Nephron (organoid): Measurements from ENCODE around the gene ZNF8.

Experiments
- H3K27ac Mint-ChIP-seq, 3 experiments: 2 replicates each; pipeline ENCODE4 v1.8.0; 2020; ENCODE audit warnings: mixed read lengths in 3 of 3, mild to moderate bottlenecking in 2 of 3, moderate library complexity in 1 of 3
- H3K27me3 Mint-ChIP-seq: 2 replicates; pipeline ENCODE4 v1.8.0; 2021; ENCODE audit warnings: low read depth, mild to moderate bottlenecking, moderate library complexity, mixed read lengths
- H3K36me3 Mint-ChIP-seq: 2 replicates; pipeline ENCODE4 v1.8.0; 2020; ENCODE audit warnings: low read depth, mixed read lengths
- H3K4me1 Mint-ChIP-seq: 2 replicates; pipeline ENCODE4 v1.8.0; 2020; ENCODE audit warnings: mixed read lengths
- H3K4me3 Mint-ChIP-seq, 3 experiments: 2 replicates each; pipeline ENCODE4 v1.8.0; 2020; ENCODE audit warnings: mild to moderate bottlenecking in 3 of 3, mixed read lengths in 3 of 3, moderate library complexity in 2 of 3
- H3K9me3 Mint-ChIP-seq: 2 replicates; pipeline ENCODE4 v1.8.0; 2020; ENCODE audit warnings: mixed read lengths
- CTCF ChIP-seq, 3 experiments: fragments of 200-600 bp; sonication (generic); IDR thresholded peaks; one replicate each; pipeline ENCODE4 v1.5.0; 2021; ENCODE audit warnings: antibody characterized with exemption in 3 of 3; ENCODE audit not compliant: unreplicated experiment in 3 of 3

ZNF8 gene

GRCh38 chr19:58325311-58326022 is 46.7 kb downstream of the ZNF8 start:
- H3K27ac Mint-ChIP-seq: no peak overlapping the region
- TF ChIP-seq CTCF (IDR thresholded peaks at IDR 0.05; ENCODE audit: unreplicated experiment in 3 of 3): no peak
- no peaks in the 10 kb centered on the region for H3K9me3 Mint-ChIP-seq
- no peaks in the 10 kb centered on the region for H3K27me3 Mint-ChIP-seq
- no peaks in the 10 kb centered on the region for H3K36me3 Mint-ChIP-seq
- peaks cover 4% of the 10 kb centered on the region for H3K4me1 Mint-ChIP-seq
- no peak overlapping the region for H3K4me3 Mint-ChIP-seq

- Mint-ChIP-seq H3K27ac (no peak overlapping the region), H3K4me1 (peaks cover 9% of the 10 kb centered on the region), H3K36me3 (no peaks in the 10 kb centered on the region), H3K4me3 (no peak overlapping the region), H3K27me3 (no peaks in the 10 kb centered on the region), H3K9me3 (no peaks in the 10 kb centered on the region)
- TF ChIP-seq CTCF (IDR thresholded peaks at IDR 0.05; ENCODE audit: unreplicated experiment in 3 of 3): no peak
Measured at GRCh38 chr19:58326501-58326913, 47.8 kb downstream of the ZNF8 start.

DNA sequence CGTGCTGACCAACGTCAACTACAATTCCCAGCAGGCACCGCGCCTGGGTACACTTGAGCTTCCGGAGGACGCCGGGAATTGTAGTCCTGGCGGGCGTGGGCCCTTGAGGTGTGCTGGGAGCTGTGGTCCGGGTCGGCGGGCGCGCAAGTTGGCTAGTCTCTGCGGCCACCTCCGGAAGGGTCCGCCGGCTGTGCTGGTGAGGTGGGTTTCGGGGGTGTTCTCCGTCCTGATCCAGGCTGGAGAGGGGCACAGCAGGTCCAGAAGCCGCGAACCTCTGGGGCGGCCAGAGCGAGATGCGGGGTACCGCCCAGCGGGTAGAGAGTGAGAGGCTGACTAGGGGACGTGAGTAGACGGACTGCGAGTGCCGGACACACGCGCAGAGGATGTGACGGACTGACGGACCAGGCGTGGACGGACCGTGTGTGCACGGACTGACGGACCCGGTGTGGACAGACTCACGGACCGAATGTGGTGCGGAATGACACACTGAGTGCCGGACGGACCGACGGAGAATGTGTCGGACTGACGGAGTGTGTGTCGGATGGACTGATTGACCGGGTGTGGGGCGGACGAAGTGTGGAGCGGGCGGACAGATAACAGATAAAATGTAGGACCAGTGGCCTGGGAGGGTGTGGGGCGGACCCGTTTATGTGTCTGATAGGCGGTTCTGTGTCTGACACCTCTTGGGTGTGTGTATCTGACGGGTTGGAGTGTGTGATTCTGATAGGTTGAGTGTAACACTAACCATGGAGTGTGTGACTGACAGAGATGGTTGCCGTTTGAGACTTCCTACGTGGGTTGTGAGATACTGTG is 48.4 kb downstream of the ZNF8 start, which contains the start of gene ZSCAN22:
TSS of gene ZSCAN22 (plus strand) at position 81 of the 813 bp plus-strand sequence. CDS start 7,809 bp downstream, outside the sequence.
- H3K27ac Mint-ChIP-seq: no peak within 1 kb of the TSS
- no peak within 1 kb of the TSS for H3K4me3 Mint-ChIP-seq
- TF ChIP-seq CTCF (IDR thresholded peaks at IDR 0.05; ENCODE audit: unreplicated experiment in 3 of 3): no peak

GRCh38 chr19:58328999-58329398 is 50.2 kb downstream of the ZNF8 start:
- H3K36me3 Mint-ChIP-seq: no peaks in the 10 kb centered on the region
- no peaks in the 10 kb centered on the region for H3K9me3 Mint-ChIP-seq
- H3K4me3 Mint-ChIP-seq: peak overlapping the region in 2 of 3 experiments; percentile 2 to 10
- peaks cover 9% of the 10 kb centered on the region for H3K4me1 Mint-ChIP-seq
- TF ChIP-seq CTCF (IDR thresholded peaks at IDR 0.05; ENCODE audit: unreplicated experiment in 3 of 3): no peak
- no peaks in the 10 kb centered on the region for H3K27me3 Mint-ChIP-seq
- H3K27ac Mint-ChIP-seq: no peak overlapping the region

More for the DNA sequence above, 48.4 kb downstream of the ZNF8 start, which contains the start of gene ZSCAN22:
- H3K9me3 Mint-ChIP-seq: no peaks in the 10 kb centered on the region
- H3K36me3 Mint-ChIP-seq: no peaks in the 10 kb centered on the region
- peaks cover 9% of the 10 kb centered on the region for H3K4me1 Mint-ChIP-seq
- H3K27me3 Mint-ChIP-seq: no peaks in the 10 kb centered on the region

GRCh38 chr19:58330458-58330857 is 51.7 kb downstream of the ZNF8 start:
- Mint-ChIP-seq H3K27me3 (no peaks in the 10 kb centered on the region), H3K27ac (peak overlapping the region in 2 of 3 experiments; percentile 34 to 41), H3K4me3 (peak overlapping the region; percentile 7 to 77 (median 22)), H3K9me3 (no peaks in the 10 kb centered on the region), H3K4me1 (peaks cover 9% of the 10 kb centered on the region), H3K36me3 (peaks cover 7% of the 10 kb centered on the region)
- no peak for TF ChIP-seq CTCF (IDR thresholded peaks at IDR 0.05; ENCODE audit: unreplicated experiment in 3 of 3)
